Measurements from ENCODE around the gene TFAP2E.

TFAP2E gene

GRCh38 chr1:35573198-35574124, at the start of gene TFAP2E:
Gene TFAP2E, plus strand, starts transcription at chr1:35573314. Its CDS starts 264 bp downstream, at chr1:35573578.
- peak; percentile 45 for DNase-seq

- no peak for DNase-seq
These were observed 49.0 kb upstream of the TFAP2E start for GRCh38 chr1:35524106-35524505.

DNA sequence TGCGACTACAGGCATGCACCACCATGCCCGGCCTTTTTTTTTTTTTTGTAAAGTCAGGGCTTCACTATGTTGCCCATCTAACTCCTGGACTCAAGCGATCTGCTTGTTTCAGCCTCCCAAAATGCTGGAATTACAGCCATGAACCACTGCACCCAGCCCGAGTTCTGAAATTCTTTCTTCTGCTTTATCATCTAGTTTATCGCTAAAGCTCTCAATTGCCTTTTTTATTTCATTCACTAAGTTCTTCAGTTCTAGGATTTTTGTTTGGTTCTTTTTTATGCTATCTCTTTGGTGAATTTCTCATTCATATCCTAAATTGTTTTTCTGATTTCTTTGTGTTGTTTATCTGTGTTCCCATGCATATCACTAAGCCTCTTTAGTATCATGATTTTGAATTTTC, 42.9 kb upstream of the TFAP2E start:
- DNase-seq: no peak

- DNase-seq: no peak
These were observed 42.2 kb upstream of the TFAP2E start for GRCh38 chr1:35530946-35531345.

DNA sequence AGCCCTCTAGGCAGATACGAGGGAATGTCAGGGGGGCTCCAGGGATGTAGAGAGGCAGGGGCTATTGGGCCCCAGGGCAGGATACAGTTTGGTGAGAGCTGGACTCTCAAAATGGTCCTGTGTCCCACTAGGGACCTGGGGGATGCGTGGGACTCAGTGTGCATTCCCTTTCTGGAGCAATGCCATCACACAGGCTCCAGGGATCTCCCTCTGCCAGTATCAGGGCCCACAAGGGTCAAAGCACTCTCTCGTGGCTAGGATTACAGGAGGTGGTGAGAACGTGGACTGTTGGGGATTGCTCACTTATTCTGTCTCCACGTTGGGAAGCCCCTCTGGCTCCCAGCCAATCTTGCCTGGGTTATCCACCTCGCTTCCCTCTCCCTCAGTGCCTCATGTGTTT, 41.7 kb upstream of the TFAP2E start:
- no peak for DNase-seq

GRCh38 chr1:35532497-35533223, 40.5 kb upstream of the TFAP2E start:
- no peak for DNase-seq

GRCh38 chr1:35533586-35533985, 39.5 kb upstream of the TFAP2E start:
- no peak for DNase-seq

GRCh38 chr1:35535243-35535642, 37.9 kb upstream of the TFAP2E start:
- no peak for DNase-seq

- DNase-seq: no peak
These were observed 36.5 kb upstream of the TFAP2E start for GRCh38 chr1:35536556-35537162.

DNA sequence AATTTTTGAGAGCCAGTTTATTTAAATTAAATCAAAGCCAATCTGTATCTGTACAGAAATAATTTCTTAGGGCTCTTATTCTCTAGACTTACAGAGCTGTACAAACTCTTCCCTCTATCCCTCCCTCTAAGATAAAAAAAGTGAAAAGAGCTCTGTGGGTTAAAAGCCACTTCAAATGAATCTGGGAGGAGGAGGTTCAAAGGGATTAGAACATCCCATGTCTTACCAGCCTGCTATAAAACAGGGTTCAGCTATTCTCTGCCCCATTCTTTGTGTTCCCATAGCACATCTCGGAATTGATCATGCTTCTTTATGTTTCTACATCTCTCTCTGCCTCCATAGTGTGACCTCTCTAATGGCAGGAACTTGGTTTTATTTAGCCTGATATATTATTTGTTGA, 35.3 kb upstream of the TFAP2E start:
- DNase-seq: no peak

GRCh38 chr1:35539073-35539823, 33.9 kb upstream of the TFAP2E start:
- DNase-seq: no peak

DNA sequence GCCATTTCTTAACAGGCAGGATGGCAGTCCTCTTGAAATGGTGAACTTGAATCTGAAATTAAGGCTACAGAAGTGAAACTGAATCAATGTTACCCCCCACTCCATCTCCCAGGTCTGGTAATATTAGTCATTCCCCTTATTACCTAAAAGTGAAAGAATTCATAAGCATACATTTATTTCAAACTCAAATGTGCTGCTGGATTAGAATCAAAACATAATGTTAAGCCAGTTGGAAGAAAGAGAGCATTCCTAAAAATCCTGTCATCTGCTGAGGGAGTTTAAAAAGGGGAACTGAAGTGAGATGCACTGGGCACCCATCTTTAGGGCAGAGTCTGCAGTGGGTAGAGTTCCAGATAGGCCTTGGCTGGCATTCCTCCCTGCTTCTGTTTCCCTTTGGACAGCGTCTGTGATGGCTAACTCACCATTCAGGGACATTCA, 33.3 kb upstream of the TFAP2E start:
- DNase-seq: no peak

GRCh38 chr1:35544976-35545375, 28.1 kb upstream of the TFAP2E start:
- DNase-seq: peak; percentile 58

- no peak for DNase-seq
These were observed 26.5 kb upstream of the TFAP2E start for GRCh38 chr1:35546614-35547013.

DNA sequence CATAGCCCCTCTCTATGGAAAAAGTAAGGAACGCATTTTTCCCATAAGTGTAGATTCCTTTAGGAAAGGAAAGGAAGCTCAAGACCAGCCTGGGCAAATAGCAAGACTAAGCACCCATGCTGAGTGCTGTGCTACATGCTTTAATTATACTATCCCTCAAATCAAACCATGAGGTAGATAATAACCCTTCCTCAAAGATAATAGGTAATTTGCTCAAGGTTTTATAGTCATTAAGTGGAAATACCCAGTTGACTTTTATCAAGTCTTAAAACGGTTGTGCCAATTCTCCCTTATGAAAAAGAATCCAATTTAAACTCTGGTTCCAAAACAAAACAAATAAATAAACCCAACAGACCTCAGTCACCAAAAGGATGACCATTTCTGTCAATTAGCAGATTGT, 19.3 kb upstream of the TFAP2E start:
- DNase-seq: no peak

- DNase-seq: peak; percentile 73
These were observed 18.6 kb upstream of the TFAP2E start for GRCh38 chr1:35554266-35555211.

DNA sequence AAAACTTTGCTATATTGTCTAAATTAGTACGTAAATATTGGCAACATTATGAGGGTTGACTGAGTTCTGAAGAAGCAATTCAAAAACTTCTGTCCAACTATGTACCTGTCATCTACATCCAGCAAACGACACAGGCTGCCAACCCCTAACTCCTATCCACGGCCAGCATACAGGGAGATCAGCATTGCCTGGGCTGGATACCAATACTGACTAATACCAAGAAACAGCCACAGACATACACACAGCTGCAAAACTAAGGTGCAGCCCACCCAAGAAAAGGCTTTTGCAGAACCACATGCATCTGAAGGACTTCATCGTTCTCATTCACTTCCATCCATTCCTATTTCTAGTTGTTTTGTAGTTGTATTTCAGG, 17.9 kb upstream of the TFAP2E start:
- no peak for DNase-seq

GRCh38 chr1:35555601-35556477, 17.3 kb upstream of the TFAP2E start:
- peak; percentile 97 for DNase-seq

DNA sequence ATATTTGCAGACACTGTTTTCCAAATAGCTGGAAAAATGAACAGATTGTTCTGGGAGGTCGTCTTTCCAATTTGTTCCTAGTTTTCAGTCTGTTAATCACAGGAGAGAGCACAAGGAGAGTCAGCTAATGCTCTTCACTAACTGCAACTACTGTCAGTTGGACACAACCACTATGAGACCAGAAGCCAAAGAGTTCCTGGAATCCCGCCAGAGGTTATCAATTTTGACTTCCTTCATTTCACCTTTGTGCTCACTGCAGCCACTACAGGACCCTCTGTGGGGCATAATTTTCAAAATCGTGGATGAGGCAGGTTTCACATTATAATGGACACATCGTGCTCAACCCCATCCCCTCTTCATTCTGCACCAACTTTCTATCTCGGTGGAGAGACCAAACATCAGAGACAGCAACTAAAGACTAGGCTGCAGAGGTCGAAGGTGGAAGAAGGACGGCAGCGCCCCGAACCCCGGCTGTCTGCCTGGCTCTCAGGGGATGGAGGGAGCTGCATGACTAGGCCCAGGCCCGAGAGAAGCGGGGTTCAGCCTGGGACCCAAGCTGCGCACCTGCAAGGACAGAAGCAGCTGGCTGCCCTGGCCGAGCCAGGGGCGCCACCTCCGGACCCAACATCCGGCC, 16.5 kb upstream of the TFAP2E start:
- DNase-seq: peak; percentile 87

- peak; percentile 95 for DNase-seq
These were observed 15.9 kb upstream of the TFAP2E start, which contains the start of gene KIAA0319L for GRCh38 chr1:35557118-35557610. Gene KIAA0319L, minus strand, starts transcription at chr1:35557403. Its CDS starts 2,912 bp downstream, at chr1:35554491.

Data from NCI-H1092 treated with DMSO at 0.1 percent for 48 hours (cell line).